ENCODE data around the gene PCID2. TPM values are rescaled to one million over a fixed set of nuclear protein-coding genes. Genes with fewer than 3 reads are reported as not detected.

PCID2 gene
- total RNA-seq, 1 experiment from 2014 or later = 114 TPM

DNA sequence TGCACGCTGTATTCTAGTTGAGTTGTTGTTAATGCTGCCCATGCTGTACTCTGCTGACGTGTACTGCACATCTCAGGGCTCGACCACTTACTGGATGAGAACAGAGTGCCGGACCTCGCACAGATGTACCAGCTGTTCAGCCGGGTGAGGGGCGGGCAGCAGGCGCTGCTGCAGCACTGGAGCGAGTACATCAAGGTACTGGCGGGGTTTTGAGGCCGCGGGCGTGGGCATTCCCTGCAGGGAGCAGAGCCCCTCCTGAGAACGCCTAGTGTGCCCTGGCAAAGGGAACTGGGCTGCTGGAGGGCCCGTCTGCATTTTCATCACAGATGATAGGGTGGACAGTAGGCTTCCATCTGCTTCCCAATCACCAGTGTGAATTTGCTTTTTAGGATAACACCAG lies 30.9 kb upstream of the PCID2 start:
- H3K79me2 ChIP-seq (ENCODE audit: low read length) = no peaks in the 10 kb centered on the region
- H3K36me3 ChIP-seq (ENCODE audit: insufficient read depth, low read length) = peaks cover 50% of the 10 kb centered on the region
- H3K9me2 ChIP-seq (replicated peaks; ENCODE audit: insufficient read depth, low read length) = no peaks in the 10 kb centered on the region
- no peaks in the 10 kb centered on the region for H3K4me1 ChIP-seq (ENCODE audit: low read length)
- H3K9me3 ChIP-seq (ENCODE audit: low read length) = no peaks in the 10 kb centered on the region
- H3K27ac ChIP-seq (ENCODE audit: low read length) = no peak overlapping the region
- H3K4me2 ChIP-seq (ENCODE audit: low read depth, low read length, poor library complexity, severe bottlenecking) = no peak overlapping the region
- no peak for DNase-seq
- no peak overlapping the region for H2AFZ ChIP-seq (ENCODE audit: low read length)
- no peaks in the 10 kb centered on the region for H3K27me3 ChIP-seq (ENCODE audit: low read length)
- no peak overlapping the region for H3K4me3 ChIP-seq (ENCODE audit: low read length)
- H4K20me1 ChIP-seq (ENCODE audit: insufficient read depth, low read depth, low read length) = 0 out of 2 replicates have a peak, but pooled peaks cover 4% of the 10 kb centered on the region
- H3K9ac ChIP-seq (ENCODE audit: low read length) = no peak overlapping the region

GRCh38 chr13:113238536-113238935 lies 30.1 kb upstream of the PCID2 start:
- H3K4me2 ChIP-seq (ENCODE audit: low read depth, low read length, poor library complexity, severe bottlenecking) = no peak overlapping the region
- H3K27ac ChIP-seq (ENCODE audit: low read length) = no peak overlapping the region
- 0 out of 2 replicates have a peak, but pooled peaks cover 4% of the 10 kb centered on the region for H4K20me1 ChIP-seq (ENCODE audit: insufficient read depth, low read depth, low read length)
- H3K9me2 ChIP-seq (replicated peaks; ENCODE audit: insufficient read depth, low read length) = no peaks in the 10 kb centered on the region
- peaks cover 44% of the 10 kb centered on the region for H3K36me3 ChIP-seq (ENCODE audit: insufficient read depth, low read length)
- no peaks in the 10 kb centered on the region for H3K4me1 ChIP-seq (ENCODE audit: low read length)
- no peak overlapping the region for H3K9ac ChIP-seq (ENCODE audit: low read length)
- H3K79me2 ChIP-seq (ENCODE audit: low read length) = no peaks in the 10 kb centered on the region
- H3K27me3 ChIP-seq (ENCODE audit: low read length) = no peaks in the 10 kb centered on the region
- no peaks in the 10 kb centered on the region for H3K9me3 ChIP-seq (ENCODE audit: low read length)
- H2AFZ ChIP-seq (ENCODE audit: low read length) = no peak overlapping the region
- no peak overlapping the region for H3K4me3 ChIP-seq (ENCODE audit: low read length)
- DNase-seq = no peak

- Histone ChIP-seq H3K27me3 (ENCODE audit: low read length) (no peaks in the 10 kb centered on the region), H3K9me3 (ENCODE audit: low read length) (no peaks in the 10 kb centered on the region), H3K4me2 (ENCODE audit: low read depth, low read length, poor library complexity, severe bottlenecking) (no peak overlapping the region), H3K9ac (ENCODE audit: low read length) (no peak overlapping the region), H3K4me1 (ENCODE audit: low read length) (no peaks in the 10 kb centered on the region), H3K9me2 (replicated peaks; ENCODE audit: insufficient read depth, low read length) (no peaks in the 10 kb centered on the region), H3K36me3 (ENCODE audit: insufficient read depth, low read length) (peaks cover 24% of the 10 kb centered on the region; the same call in 1 of the 2 replicates), H4K20me1 (ENCODE audit: insufficient read depth, low read depth, low read length) (no peaks in the 10 kb centered on the region), H3K4me3 (ENCODE audit: low read length) (no peak overlapping the region), H2AFZ (ENCODE audit: low read length) (no peak overlapping the region), H3K79me2 (ENCODE audit: low read length) (no peaks in the 10 kb centered on the region), H3K27ac (ENCODE audit: low read length) (no peak overlapping the region)
- no peak for DNase-seq
Observed at GRCh38 chr13:113233101-113233500, 24.6 kb upstream of the PCID2 start.

- no peak overlapping the region for H3K9ac ChIP-seq (ENCODE audit: low read length)
- no peaks in the 10 kb centered on the region for H3K27me3 ChIP-seq (ENCODE audit: low read length)
- no peak for DNase-seq
- H3K4me3 ChIP-seq (ENCODE audit: low read length) = no peak overlapping the region
- H3K9me2 ChIP-seq (replicated peaks; ENCODE audit: insufficient read depth, low read length) = no peaks in the 10 kb centered on the region
- no peak overlapping the region for H2AFZ ChIP-seq (ENCODE audit: low read length)
- no peaks in the 10 kb centered on the region for H3K79me2 ChIP-seq (ENCODE audit: low read length)
- H3K36me3 ChIP-seq (ENCODE audit: insufficient read depth, low read length) = peaks cover 18% of the 10 kb centered on the region; the same call in 1 of the 2 replicates
- H3K9me3 ChIP-seq (ENCODE audit: low read length) = no peaks in the 10 kb centered on the region
- no peak overlapping the region for H3K27ac ChIP-seq (ENCODE audit: low read length)
- H3K4me1 ChIP-seq (ENCODE audit: low read length) = no peaks in the 10 kb centered on the region
- no peak overlapping the region for H3K4me2 ChIP-seq (ENCODE audit: low read depth, low read length, poor library complexity, severe bottlenecking)
- H4K20me1 ChIP-seq (ENCODE audit: insufficient read depth, low read depth, low read length) = no peaks in the 10 kb centered on the region
Observed at GRCh38 chr13:113232208-113233003, 23.9 kb upstream of the PCID2 start.

DNA sequence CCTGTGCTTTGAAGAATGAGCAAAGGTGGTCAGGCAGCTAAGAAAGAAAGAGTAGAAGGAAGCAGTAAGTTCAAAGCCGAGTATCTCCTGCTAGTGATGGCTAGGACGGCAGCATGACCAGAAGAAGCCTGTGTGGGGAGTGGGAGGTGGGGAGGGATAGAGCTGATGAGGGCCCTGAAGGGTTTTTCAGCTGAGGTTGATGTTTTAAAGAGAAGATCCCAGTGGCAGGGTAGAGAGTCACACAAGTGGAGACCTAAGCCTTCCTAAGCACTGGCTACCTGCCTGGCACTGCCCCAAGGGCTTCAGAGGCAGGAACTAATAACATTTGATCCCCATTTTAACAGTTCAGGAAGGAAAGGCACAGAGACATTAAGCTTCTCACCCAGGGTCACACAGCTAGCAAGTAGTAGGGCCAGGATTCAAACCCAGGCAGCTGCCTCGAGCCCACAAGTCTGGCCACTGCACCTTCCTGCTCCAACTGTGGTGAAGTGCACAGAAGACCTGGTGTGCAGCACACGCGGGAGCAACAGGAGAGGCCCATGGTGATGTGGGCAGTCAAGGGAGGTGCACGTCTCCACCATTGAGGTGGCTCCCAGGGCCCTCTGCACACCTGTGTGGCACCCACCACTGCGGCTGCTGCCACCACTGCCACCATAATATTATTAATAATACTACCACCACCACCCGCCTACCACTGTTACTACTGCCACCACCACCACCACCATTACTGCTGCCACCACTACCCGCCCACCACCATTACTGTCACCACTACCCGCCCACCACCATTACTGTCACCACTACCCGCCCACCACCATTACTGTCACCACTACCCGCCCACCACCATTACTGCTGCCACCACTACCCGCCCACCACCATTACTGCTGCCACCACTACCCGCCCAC lies 23.1 kb upstream of the PCID2 start:
- Histone ChIP-seq H3K4me2 (ENCODE audit: low read depth, low read length, poor library complexity, severe bottlenecking) (no peak overlapping the region), H3K27me3 (ENCODE audit: low read length) (no peaks in the 10 kb centered on the region), H3K4me1 (ENCODE audit: low read length) (no peaks in the 10 kb centered on the region), H3K4me3 (ENCODE audit: low read length) (no peak overlapping the region), H3K36me3 (ENCODE audit: insufficient read depth, low read length) (peaks cover 20% of the 10 kb centered on the region; the same call in 1 of the 2 replicates), H2AFZ (ENCODE audit: low read length) (no peak overlapping the region), H3K9me3 (ENCODE audit: low read length) (no peaks in the 10 kb centered on the region), H4K20me1 (ENCODE audit: insufficient read depth, low read depth, low read length) (no peaks in the 10 kb centered on the region), H3K27ac (ENCODE audit: low read length) (no peak overlapping the region), H3K79me2 (ENCODE audit: low read length) (no peaks in the 10 kb centered on the region), H3K9ac (ENCODE audit: low read length) (no peak overlapping the region), H3K9me2 (replicated peaks; ENCODE audit: insufficient read depth, low read length) (no peaks in the 10 kb centered on the region)
- no peak for DNase-seq

DNA sequence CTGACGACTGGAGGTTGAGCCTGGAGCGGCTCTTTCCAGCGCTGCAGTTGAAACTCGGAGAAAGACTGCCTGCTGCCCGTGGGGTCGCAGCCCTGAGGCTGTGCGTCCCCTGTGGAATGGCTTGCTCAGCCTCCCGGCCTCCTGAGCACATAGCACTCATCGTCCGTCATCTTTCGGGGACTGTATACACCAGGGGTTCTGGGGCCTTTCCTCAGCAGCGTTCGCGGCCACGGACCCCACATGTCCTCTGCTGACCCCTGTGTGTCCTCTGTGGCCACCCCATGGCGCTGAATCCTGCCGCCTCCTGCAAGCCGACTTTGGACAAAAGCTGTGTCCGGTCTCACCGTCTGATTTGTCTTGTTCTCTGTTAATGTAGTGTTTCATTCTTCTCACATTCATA lies 21.3 kb upstream of the PCID2 start:
- H3K9me2 ChIP-seq (replicated peaks; ENCODE audit: insufficient read depth, low read length) = no peaks in the 10 kb centered on the region
- no peaks in the 10 kb centered on the region; the same call in none of the 2 replicates for H3K79me2 ChIP-seq (ENCODE audit: low read length)
- no peak overlapping the region for H3K4me2 ChIP-seq (ENCODE audit: low read depth, low read length, poor library complexity, severe bottlenecking)
- no peaks in the 10 kb centered on the region for H3K9me3 ChIP-seq (ENCODE audit: low read length)
- no peak overlapping the region for H3K9ac ChIP-seq (ENCODE audit: low read length)
- no peaks in the 10 kb centered on the region for H3K4me1 ChIP-seq (ENCODE audit: low read length)
- no peak for DNase-seq
- no peak overlapping the region for H3K27ac ChIP-seq (ENCODE audit: low read length)
- H3K27me3 ChIP-seq (ENCODE audit: low read length) = no peaks in the 10 kb centered on the region
- no peak overlapping the region for H2AFZ ChIP-seq (ENCODE audit: low read length)
- peaks cover 23% of the 10 kb centered on the region; the same call in 1 of the 2 replicates for H3K36me3 ChIP-seq (ENCODE audit: insufficient read depth, low read length)
- no peaks in the 10 kb centered on the region for H4K20me1 ChIP-seq (ENCODE audit: insufficient read depth, low read depth, low read length)
- H3K4me3 ChIP-seq (ENCODE audit: low read length) = no peak overlapping the region

GRCh38 chr13:113229161-113229560 lies 20.7 kb upstream of the PCID2 start:
- Histone ChIP-seq H2AFZ (ENCODE audit: low read length) (no peak overlapping the region), H3K36me3 (ENCODE audit: insufficient read depth, low read length) (peaks cover 23% of the 10 kb centered on the region; the same call in 1 of the 2 replicates), H3K4me3 (ENCODE audit: low read length) (no peak overlapping the region), H3K27ac (ENCODE audit: low read length) (no peak overlapping the region), H4K20me1 (ENCODE audit: insufficient read depth, low read depth, low read length) (no peaks in the 10 kb centered on the region), H3K4me1 (ENCODE audit: low read length) (no peaks in the 10 kb centered on the region), H3K79me2 (ENCODE audit: low read length) (peaks cover 6% of the 10 kb centered on the region), H3K9me3 (ENCODE audit: low read length) (no peaks in the 10 kb centered on the region), H3K27me3 (ENCODE audit: low read length) (no peaks in the 10 kb centered on the region), H3K4me2 (ENCODE audit: low read depth, low read length, poor library complexity, severe bottlenecking) (no peak overlapping the region), H3K9ac (ENCODE audit: low read length) (no peak overlapping the region), H3K9me2 (replicated peaks; ENCODE audit: insufficient read depth, low read length) (no peaks in the 10 kb centered on the region)
- DNase-seq = no peak

DNA sequence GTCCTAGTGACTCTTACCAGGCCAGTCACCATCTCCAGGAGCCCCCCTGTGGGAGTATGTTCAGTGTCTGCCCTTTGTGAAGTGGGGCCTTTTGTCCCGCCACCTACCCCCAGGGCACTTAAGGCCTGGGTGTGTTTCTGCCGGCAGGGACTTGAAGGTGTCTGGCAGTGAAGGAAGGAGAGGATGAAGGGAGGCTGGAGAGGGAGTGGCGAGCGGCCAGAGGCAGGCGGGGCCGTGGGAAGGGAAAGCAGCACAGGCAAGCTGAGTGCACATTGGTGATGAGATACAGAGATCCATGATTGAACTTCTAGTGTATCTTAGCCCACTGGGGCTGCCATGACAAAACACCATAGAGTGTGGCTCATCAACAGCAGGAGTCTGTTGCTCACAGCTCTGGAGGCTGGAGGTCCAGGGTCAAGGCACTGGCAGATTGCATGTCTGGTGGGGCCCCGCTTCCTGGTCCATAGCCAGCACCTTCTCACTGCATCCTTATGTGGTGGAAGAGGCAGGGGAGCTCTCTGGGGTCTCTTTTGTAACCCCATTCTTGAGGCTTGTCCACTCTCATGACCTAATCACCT lies 18.5 kb upstream of the PCID2 start:
- H4K20me1 ChIP-seq (ENCODE audit: insufficient read depth, low read depth, low read length) = peaks cover 9% of the 10 kb centered on the region
- H3K27ac ChIP-seq (ENCODE audit: low read length) = no peak overlapping the region
- peaks cover 24% of the 10 kb centered on the region for H3K79me2 ChIP-seq (ENCODE audit: low read length)
- no peak overlapping the region for H3K9ac ChIP-seq (ENCODE audit: low read length)
- H3K4me3 ChIP-seq (ENCODE audit: low read length) = no peak overlapping the region
- no peak overlapping the region for H3K4me2 ChIP-seq (ENCODE audit: low read depth, low read length, poor library complexity, severe bottlenecking)
- H3K9me2 ChIP-seq (replicated peaks; ENCODE audit: insufficient read depth, low read length) = no peaks in the 10 kb centered on the region
- no peak overlapping the region for H2AFZ ChIP-seq (ENCODE audit: low read length)
- H3K36me3 ChIP-seq (ENCODE audit: insufficient read depth, low read length) = peaks cover 24% of the 10 kb centered on the region; the same call in 1 of the 2 replicates
- no peak for DNase-seq
- H3K4me1 ChIP-seq (ENCODE audit: low read length) = no peaks in the 10 kb centered on the region
- no peaks in the 10 kb centered on the region for H3K9me3 ChIP-seq (ENCODE audit: low read length)
- H3K27me3 ChIP-seq (ENCODE audit: low read length) = no peaks in the 10 kb centered on the region
